GM10266 (cell line): ENCODE results near the gene EPYC.

ENCODE experiments used
- DNase-seq: peaks from one replicate; pipeline ENCODE4 v3.0.0; 2012; ENCODE audit errors: extremely low spot score
- TF ChIP-seq, protein P1 (sequence below): IDR thresholded peaks from 2 replicates; pipeline ENCODE4 v1.5.1; 2012; ENCODE audit warnings: mild to moderate bottlenecking, low read depth; ENCODE audit not compliant: control insufficient read depth, insufficient read depth; ENCODE audit errors: missing control alignments

The EPYC gene

GRCh38 chr12:90947869-90948268 is 56.9 kb downstream of the EPYC start:
- TF ChIP-seq, protein P1, sequence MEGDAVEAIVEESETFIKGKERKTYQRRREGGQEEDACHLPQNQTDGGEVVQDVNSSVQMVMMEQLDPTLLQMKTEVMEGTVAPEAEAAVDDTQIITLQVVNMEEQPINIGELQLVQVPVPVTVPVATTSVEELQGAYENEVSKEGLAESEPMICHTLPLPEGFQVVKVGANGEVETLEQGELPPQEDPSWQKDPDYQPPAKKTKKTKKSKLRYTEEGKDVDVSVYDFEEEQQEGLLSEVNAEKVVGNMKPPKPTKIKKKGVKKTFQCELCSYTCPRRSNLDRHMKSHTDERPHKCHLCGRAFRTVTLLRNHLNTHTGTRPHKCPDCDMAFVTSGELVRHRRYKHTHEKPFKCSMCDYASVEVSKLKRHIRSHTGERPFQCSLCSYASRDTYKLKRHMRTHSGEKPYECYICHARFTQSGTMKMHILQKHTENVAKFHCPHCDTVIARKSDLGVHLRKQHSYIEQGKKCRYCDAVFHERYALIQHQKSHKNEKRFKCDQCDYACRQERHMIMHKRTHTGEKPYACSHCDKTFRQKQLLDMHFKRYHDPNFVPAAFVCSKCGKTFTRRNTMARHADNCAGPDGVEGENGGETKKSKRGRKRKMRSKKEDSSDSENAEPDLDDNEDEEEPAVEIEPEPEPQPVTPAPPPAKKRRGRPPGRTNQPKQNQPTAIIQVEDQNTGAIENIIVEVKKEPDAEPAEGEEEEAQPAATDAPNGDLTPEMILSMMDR: no peak
- DNase-seq: no peak

GRCh38 chr12:90945070-90945649 is 59.6 kb downstream of the EPYC start:
- TF ChIP-seq, protein P1: peak; percentile 55
- DNase-seq: peak; percentile 32

- TF ChIP-seq, protein P1: no peak
- no peak for DNase-seq
Measured at GRCh38 chr12:90943255-90943654, 61.5 kb downstream of the EPYC start.

DNA sequence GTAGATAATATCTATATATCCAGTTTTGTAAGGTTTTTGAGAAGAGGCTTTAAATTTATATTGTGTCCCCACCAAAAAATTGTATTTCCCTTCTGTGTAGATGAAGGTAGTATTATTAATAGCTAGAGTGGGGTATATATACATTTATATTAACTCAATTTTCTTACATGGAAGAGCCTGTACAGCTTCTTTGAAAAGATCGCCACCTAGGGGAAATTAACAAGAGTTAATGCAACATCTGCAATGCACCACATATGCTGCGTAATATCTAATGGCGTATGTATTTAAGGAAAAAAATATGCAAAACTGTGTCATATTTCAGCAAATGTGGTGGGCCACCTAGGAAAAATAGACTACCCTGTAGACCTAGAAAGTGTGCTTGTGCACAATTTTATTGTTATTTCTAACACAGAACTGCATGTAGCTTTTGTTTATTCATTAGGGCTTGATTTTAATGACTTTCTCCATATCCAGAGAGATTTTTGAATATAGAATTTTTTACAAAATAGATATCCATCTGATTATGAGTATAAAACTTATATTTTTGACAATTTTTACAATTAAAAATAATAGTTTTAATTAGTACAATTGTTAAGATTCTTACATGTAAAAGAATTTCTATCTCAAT is 63.8 kb downstream of the EPYC start:
- no peak for DNase-seq
- TF ChIP-seq, protein P1: peak; percentile 54

GRCh38 chr12:90939382-90939781 is 65.4 kb downstream of the EPYC start:
- TF ChIP-seq, protein P1: no peak
- no peak for DNase-seq

DNA sequence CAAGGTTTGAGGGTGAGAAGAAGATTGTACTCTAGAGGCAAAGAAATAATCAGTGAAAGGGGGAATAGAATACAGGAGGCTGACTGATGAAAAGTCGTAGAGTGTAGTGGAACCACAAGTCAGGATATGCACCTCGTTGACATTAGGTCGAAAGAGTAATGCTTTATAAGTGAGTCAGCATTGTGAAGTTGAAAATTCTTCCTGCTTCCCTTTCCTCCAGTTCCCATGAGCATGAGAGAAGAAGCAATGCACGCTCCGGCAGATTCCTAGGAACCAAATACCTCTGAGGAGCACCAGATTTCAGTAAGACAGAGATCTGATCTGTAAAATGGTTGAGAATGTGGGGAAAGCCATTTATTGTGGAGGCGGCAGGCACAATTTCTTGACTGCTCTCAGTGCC is 66.3 kb downstream of the EPYC start:
- TF ChIP-seq, protein P1: no peak
- DNase-seq: no peak

GRCh38 chr12:90937651-90938050 is 67.1 kb downstream of the EPYC start:
- TF ChIP-seq, protein P1: no peak
- no peak for DNase-seq
